HEK293T (cell line): ENCODE data around the gene DAD1.

Source experiments
- BHLHE40 ChIP-seq: fragments of 450-650 bp; IDR thresholded peaks from 2 replicates; pipeline ENCODE4 v1.6.1; 2016; ENCODE audit warnings: mild to moderate bottlenecking, moderate library complexity, borderline replicate concordance
- CTBP1 ChIP-seq: fragments of 450-650 bp; IDR thresholded peaks from 2 replicates; pipeline ENCODE4 v1.6.1; 2016; ENCODE audit warnings: borderline replicate concordance
- FOXM1 ChIP-seq: fragments of 450-650 bp; IDR thresholded peaks from 2 replicates; pipeline ENCODE4 v1.6.1; 2017; ENCODE audit warnings: mild to moderate bottlenecking, borderline replicate concordance
- HDGF ChIP-seq: fragments of 450-650 bp; IDR thresholded peaks from 2 replicates; pipeline ENCODE4 v1.6.1; 2017; ENCODE audit warnings: antibody characterized with exemption, borderline replicate concordance
- SUZ12 ChIP-seq: fragments of 450-650 bp; IDR thresholded peaks from 2 replicates; pipeline ENCODE4 v1.6.1; 2016; ENCODE audit warnings: mild to moderate bottlenecking

DNA sequence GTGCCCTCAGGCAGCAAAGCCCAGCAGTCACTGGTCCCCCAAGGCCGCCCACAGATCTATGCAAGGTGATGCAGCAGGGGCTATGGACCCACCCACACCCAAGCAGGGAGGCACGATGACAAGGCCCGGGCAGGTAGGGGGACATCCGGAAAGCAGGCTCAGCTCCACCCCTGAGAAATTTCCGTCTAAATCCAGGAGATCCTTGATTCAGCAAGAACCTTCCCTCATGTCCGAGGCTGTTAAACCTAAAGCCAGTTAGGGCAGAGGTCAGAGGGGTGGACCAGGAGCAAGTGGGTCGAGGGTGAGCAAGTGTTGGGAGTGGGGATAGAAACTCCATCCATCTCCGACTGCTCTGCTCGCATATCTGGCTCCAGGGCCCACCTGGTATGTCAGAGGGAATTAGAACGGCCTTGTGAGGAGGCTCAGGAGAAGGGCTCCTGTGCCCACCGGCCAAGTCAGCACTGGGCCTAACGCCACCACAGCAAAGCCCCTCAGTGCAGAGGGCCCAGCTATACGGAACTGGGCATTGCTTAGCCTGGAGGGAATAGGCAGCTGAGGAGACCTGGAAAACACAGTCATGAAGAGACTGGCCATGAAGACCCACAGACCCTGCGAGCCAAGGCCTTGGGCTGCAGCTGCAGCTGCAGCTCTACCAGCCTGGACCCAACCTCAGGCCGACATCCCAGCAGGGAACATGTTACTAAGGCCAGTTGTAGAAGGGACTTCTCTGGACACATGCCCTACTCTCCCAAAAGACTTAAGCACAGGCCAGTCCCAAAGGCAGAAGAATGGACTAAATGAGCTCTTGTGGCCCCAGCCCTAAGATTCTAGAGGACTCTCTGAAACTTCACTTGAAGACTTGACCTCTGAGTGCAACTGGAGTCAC lies 34.3 kb downstream of the DAD1 start:
- TF ChIP-seq CTBP1 (no peak), BHLHE40 (no peak), FOXM1 (no peak), SUZ12 (no peak), HDGF (no peak)
